NCI-H2227 treated with DMSO at 0.1 percent for 48 hours (cell line): ENCODE measurements around the gene CEP19.

ENCODE experiments used
- DNase-seq: peaks from one replicate; lab custom pipeline; 2025; lab: John Stamatoyannopoulos, UW

The CEP19 gene

DNA sequence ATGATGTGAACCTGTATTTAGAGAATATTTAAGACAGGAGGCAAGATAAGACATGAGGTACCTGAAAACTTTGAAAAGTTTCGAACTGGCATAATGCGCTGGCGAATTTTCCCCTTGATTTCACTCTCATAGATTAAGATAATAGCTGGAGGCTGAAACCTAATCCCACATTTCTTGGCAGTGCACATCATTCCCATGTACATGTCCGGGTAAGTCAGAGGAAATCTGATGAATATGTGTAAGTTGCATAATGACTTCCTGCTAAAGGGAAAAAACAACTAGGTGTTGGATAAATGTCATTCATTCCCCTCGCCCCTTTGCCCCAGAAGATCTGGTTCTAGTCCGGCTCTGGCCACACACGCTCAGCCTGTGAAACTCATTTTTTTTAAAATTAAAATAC, 3.6 kb downstream of the CEP19 start:
- DNase-seq, result no peak

DNA sequence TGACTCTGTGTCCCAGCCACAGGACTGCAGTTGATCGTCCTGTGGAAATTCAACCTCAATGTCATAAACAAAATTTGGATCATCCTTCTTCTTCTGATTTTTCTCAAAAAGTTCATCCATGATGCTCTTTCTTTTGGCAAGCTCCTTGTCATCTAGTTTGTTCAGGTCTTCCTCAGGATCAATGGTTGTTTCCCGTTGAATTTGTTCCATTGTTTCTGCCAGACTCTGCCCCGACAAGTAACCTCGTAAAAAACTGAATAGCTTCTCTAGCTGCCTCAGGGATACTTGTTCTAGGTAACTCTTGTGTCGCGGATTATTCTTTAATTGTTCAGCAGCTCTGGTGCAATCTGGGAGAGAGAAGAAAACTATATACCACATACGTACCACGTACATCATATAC, 4.5 kb downstream of the CEP19 start:
- DNase-seq, result no peak

- DNase-seq, result no peak
Measured at GRCh38 chr3:196706731-196707130, 5.3 kb downstream of the CEP19 start.

DNA sequence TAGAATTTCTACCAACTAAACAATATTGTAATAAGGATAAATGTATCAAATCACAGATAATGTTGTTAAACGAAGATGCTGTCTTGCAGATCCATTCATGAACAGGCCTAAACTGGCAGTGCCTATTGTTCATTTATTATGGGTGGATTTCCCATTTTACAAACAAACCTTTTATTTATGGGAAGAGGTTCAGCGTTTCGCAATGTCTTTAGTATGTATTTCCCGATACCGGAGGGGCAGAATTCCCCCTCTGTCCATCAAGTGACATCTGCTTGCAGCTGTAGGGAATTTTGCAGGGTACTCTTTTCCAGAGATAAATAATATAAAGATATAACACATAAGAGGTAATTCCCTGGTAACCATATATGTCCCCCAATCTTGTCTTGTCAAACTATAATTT, 5.7 kb downstream of the CEP19 start:
- no peak for DNase-seq

DNA sequence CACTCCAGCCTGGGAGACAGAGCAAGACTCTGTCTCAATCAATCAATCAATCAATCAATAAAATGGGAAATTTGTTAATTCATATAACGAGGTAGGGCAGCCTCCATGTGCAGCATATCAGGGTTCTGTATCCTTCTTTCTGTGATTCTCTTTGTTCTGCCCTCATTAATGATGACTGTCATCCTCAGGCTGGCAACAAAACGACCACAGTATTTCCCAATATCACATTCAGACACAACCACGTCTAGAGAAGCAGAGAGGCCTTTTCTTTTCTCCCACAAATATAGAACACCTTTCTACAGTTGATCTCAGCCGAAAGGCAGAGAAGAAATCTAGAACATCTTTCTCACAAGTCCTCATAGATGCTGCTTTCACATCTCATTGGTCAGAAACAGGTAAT, 11.2 kb downstream of the CEP19 start:
- no peak for DNase-seq

GRCh38 chr3:196699749-196700148, 12.3 kb downstream of the CEP19 start:
- no peak for DNase-seq

DNA sequence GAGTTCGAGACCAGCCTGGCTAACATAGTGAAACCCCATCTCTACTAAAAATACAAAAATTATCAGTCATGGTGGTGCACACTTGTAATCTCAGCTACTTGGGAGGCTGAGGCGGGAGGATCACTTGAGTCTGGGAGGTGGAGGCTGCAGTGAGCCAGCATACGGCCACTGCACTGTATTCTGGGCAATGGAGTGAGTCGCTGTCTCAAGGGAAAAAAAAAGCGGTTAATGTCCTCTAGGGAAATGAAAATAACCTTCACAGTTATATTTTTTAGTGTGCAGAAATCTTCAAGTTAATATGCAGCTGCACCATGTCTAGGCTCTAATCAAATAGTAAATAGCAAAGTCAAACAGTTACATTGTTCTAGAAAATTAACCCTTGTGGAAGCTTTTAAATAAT, 14.8 kb downstream of the CEP19 start:
- no peak for DNase-seq

- DNase-seq, result no peak
Measured at GRCh38 chr3:196695849-196696226, 16.2 kb downstream of the CEP19 start.

DNA sequence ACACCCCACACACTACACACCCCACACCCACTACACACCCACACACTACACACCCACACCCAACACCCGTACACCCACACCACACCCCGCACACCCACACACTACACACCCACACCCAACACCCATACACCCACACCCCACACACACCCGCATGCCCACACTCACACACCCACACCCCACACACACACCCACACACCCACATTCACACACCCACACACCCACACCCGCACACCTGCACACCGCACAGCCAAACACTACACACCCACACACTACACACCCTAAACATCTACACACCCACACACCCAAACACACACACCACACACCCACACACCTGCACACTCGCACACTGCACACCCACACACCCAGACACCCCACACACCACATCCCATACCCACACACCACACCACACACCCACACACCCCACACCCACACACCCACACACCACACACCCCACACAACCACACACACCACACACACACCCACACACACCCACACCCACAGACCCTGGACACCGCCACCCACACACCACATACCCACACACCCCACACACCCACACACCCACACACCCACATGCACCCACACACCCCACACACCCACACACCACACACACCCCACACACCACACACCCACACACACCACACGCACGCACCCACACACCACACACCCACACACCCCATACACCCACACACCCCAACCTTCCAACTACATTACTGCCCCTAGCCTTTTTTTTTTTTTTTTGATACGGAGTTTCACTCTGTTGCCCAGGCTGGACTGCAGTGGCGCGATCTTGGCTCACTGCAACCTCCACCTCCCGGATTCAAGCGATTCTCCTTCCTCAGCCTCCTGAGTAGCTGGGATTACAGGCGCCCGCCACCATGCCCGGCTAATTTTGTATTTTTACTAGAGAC, 16.9 kb downstream of the CEP19 start:
- no peak for DNase-seq

DNA sequence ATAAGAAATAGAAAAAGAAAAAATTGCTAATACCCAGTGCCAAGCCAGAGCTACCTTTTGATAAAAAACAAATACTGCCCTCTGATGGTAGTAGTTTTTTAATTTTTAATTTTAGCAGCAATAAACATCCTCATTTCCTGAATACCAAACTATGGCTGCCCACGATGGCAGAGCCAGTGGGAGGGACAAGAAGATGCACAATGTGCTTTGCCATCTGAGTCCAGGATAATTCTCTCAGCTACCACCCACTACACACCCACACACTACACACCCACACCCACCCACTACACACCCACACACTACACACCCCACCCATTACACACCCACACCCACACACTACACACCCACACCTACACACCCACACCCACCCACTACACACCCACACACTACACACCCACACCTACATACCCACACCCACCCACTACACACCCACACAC, 17.8 kb downstream of the CEP19 start:
- no peak for DNase-seq

- DNase-seq, result no peak
Measured at GRCh38 chr3:196691386-196691785, 20.7 kb downstream of the CEP19 start.

DNA sequence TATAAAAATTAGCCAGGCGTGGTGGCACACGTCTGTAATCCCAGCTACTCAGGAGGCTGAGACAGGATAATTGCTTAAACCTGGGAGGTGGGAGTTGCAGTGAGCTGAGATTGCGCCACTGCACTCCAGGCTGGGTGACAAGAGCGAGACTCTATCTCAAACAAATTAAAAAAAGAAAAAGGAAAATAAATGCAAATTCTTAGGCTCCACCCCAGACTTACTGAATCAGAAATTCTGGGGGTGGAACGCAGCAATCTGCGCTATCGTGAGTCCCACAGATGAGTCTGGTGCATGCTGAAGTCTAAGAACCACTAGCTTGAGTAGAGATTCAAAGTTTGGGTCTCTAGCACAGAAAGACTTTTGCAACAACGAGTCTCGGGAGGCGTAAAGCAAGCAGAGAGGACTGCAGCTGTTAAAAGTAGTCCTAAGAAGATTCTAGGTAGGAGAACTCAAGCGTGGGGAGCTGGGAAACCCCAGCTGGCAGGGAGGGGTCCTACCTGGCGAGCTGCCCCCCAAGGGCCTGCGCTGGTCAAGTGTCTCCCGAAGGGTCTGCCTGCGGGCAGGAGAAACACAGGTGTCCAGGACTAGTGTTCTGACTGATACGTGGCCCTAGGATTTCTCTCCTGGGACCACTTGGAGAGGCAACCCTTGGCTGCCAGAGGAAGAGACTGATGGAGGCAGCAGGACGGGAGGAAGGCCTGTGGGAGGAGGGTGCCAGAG, 21.9 kb downstream of the CEP19 start:
- no peak for DNase-seq

GRCh38 chr3:196688349-196688748, 23.7 kb downstream of the CEP19 start:
- peak; percentile 45 for DNase-seq

DNA sequence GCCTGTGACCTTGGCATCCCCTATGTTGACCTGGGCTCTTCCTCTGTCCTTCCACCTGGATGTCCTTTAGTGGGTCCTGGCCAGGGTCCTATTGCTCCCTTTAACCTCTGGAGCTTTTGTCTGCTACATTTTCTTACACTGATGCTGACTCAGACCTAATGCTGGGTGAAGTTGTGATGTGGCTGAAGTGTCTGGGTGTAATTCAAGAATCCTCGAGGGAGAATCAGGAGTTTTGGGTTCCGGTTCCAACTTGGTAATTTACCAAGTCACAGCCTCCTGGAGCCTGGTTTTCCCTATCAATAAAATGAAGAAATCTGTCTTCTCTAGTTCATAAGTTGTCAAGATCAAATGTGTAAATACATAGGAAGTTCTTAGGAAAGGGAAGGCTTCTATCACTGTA, 25.6 kb downstream of the CEP19 start:
- no peak for DNase-seq

GRCh38 chr3:196684548-196685407, 27.3 kb downstream of the CEP19 start:
- DNase-seq, result peak; percentile 64

GRCh38 chr3:196677931-196678330, 34.1 kb downstream of the CEP19 start:
- DNase-seq, result no peak

GRCh38 chr3:196677353-196677752, 34.7 kb downstream of the CEP19 start:
- no peak for DNase-seq

DNA sequence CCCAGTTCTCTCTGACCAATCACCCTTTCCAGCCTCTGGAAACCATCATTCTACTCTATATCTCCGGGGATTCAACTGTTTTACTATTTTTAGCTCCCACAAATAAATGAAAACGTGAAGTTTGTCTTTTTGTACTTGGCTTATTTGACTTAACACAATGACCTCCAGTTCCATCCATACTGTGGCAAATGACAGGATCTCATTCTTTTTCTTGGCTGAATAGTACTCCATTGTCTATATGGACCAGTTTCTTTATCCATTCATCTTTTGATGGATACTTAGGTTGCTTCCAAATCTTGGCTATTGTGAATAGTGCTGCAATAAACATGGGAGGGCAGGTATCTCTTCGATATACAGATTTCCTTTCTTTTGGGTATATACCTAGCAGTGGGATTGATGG, 38.4 kb downstream of the CEP19 start:
- no peak for DNase-seq

- DNase-seq, result no peak
Measured at GRCh38 chr3:196670339-196670738, 41.7 kb downstream of the CEP19 start.

GRCh38 chr3:196667056-196667825, 44.8 kb downstream of the CEP19 start:
- DNase-seq, result no peak

- DNase-seq, result peak; percentile 90
Measured at GRCh38 chr3:196666001-196666867, 45.8 kb downstream of the CEP19 start.
